GM18861 (cell line): ENCODE data around the gene TCEANC.
"Not testable (repeated sequence)": the region's sequence is repeated elsewhere in the genome, so short reads cannot be mapped to it uniquely, and the experiment has no call there.

ENCODE experiments used
- ATAC-seq: cut with Tn5 transposase; IDR thresholded peaks from one replicate; pipeline ENCODE4 v1.9.1; 2021; ENCODE audit not compliant: unreplicated experiment

TCEANC gene, protein sequence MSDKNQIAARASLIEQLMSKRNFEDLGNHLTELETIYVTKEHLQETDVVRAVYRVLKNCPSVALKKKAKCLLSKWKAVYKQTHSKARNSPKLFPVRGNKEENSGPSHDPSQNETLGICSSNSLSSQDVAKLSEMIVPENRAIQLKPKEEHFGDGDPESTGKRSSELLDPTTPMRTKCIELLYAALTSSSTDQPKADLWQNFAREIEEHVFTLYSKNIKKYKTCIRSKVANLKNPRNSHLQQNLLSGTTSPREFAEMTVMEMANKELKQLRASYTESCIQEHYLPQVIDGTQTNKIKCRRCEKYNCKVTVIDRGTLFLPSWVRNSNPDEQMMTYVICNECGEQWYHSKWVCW

DNA sequence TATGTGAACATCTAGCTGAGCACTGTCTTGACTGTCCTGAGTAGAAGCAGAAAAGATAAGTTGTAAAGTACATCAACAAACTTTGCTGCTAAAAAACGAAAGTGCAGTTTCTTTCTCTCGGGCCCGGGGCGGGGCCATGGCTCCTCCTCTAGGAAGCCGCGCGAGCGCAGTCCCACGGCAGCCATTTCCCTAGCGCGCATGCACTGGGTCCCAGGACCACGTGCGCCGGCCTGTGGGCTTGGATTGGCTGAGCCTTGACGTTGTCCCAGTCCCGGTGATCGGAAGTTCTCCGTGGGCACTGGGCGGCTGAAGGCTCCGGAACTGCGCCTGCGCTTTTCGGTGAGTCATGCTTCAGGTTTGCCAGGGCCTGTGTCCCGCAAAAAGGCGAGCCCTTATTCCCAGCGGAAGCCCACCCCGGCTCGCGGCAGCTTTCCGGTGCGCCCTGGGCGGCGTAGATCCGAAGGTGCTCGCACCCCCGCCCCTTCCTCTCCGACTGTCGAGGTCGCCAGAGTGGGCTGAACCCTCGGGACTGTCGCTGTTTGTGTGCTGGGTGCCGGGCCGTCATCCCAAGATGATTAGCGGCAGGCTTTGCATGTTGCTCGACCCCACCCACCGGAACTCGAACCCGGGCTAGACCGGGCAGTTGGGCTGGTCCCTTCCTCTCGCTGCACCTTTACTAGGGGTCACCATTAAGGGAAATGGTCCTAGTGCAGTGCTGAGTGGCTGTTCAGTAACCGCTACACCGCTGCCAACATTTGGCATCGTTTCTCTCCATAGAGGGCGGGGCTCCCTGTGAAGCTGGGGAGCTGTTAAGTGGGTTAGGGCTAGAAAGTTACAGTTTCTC is at the start of gene TCEANC:
TSS of gene TCEANC (plus strand) at position 292 of the 844 bp plus-strand sequence. CDS start 9,368 bp downstream, outside the sequence.
- peak; percentile 87 for ATAC-seq

DNA sequence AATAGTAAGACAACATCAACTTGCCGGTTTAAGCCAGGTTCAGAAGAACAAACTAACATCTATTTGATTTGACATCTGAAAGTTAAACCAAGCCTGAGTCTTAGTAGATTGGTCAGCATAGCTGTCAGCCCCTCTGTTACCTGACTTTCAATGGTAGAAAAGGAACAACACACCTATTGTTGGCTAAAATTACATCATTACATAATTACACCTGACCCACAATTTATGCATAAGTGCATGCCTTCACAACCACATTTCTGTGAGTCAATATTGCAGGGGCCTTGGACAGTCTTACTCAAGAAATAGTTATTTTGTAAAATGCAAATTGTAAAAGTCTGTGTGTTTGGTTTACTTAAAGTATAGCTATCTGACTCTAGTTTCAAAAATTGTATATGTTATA is 47.3 kb upstream of the TCEANC start:
- no peak for ATAC-seq

DNA sequence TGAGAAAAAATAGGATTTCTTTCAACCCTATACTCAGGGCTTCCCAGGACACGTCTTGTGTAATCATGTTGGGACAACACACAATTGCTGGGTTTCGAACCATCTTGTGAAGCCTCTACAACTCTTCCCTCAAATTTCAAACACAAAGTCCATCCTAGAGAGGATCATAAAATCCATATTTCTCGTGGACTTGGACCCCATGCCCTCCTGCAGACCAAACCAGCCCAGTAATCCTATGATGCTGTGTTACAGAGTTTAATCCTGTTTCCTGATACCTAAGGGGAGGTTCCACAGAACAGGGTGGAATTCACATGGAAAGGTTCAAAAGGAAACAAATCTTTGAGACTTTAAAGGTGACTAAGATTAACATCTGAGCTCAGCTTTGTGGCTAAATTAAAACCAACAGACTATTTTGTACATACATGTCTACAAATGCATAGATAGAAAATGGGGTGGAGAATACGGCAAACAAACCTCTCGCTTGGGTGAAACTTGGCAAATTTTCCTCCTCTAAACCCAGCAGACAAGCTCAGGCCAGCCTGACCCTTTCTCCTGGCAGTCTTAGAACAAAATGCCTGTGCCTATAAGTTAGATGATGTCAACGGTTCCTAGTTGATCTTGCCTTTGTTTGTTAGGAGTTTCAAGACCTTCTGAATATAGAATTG is 45.5 kb upstream of the TCEANC start:
- ATAC-seq, result no peak

DNA sequence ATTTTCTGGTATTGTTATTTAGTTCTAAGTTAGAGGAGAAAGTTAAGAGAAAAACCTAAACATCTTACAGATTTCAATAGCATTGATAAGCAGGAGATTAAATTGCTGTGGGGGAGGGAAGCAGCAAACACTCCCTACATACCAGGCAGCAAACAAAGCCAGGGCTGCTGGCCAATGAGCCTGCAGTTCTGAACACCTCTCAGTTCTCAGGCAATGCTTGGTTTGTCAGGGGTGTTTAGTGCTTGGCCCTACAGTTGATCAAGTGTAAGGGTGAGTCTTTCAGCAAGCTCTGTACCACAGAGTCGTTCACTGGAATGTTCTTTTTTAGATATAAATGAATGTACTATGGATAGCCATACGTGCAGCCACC is 45.0 kb upstream of the TCEANC start:
- ATAC-seq, result no peak

DNA sequence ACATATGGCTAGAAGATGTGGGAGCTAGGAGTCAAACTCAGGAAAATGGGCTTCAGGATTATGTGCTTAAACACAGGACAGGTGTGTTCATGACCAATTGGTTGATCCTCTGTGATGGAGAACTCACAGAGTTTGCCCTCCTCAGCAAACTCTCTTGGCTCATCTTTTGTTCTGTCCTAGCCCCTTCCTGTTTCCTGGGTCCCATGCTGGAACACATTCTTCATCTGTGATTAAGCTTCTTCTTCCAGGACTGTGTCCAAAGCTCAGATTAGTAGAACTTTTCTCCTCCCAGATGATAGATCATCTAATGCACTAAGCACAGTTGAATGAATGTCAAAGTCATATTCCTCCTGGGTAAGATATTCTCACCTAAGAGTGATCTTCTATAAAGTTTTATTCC is 38.8 kb upstream of the TCEANC start:
- no peak for ATAC-seq

DNA sequence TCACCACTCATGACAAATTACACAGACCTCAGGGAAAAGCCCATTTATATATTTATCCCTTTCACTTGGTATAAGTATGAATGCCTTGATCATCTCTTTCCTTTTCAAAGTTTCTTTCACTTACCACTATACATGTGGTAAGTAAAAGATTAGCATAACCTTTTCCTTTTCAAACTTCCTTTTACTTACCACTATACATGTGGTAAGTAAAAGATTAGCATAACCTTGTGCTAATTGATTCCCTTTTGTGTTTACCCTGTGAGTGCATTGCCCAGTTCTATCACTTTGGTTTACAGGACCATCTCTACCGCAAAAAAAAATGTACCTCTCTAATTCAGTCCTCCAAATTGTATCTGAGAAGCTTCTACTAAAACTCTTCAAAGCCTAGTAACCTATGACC is 32.7 kb upstream of the TCEANC start:
- ATAC-seq, result peak; percentile 80

DNA sequence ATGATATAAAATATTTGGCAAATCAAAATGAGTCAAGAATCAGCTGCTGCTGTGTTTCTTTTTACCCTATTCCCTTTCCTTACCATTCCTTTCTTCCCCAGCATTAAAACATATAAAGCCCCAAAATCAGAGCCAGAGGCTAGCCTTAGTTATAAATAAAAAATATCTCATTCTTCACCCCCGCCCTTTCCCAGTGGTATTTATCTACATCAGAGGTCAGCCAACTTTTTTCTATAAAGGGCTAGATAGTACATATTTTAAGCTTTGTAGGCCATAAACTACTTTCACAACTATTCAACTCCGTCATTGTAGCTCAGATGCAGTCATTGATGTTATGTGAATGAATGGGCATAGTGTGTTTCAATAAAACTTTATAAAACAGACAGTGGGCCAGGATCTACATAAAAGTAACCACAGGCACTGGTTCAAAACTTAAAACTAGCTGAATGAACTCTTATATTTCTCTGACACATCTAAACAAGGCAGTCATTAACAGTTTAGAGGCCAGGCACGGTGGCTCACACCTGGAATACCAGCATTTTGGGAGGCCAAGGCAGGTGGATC is 30.5 kb upstream of the TCEANC start:
- ATAC-seq, result no peak

DNA sequence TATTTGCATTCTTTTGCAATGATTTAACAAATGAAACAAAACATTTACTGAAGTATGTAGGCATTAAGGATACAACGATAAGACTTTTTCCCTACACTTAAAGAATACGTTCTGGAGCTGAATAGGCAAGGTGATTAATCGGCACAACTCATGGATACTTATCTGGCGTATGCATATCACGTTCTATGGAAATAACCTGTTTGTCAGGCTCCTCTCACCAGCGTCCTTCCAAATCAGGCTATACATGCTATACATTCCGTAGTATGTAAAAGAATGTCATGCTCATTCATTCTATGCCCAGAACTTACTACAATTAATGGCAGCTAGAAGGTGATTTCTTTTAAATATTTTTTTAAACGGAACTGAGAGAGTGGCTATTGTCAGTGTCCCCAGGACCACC is 25.6 kb upstream of the TCEANC start:
- ATAC-seq, result no peak

DNA sequence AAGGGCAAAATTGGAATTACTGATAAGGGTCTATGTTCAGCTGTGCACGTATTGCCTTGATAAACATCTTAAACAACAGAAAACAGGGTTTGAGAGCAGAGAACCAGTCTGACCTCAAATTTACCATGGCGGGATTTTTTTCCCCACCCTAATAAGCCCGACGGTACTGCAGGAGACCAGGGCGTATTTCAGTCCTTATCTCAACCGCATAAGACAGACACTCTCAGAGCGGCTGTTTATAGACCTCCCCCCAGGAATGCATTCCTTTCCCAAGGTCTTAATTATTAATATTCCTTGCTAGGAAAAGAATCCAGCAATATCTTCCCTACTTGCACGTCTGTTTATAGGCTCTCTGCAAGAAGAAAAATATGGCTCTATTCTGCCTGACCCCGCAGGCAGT is 15.7 kb upstream of the TCEANC start:
- not testable (repeated sequence) for ATAC-seq

DNA sequence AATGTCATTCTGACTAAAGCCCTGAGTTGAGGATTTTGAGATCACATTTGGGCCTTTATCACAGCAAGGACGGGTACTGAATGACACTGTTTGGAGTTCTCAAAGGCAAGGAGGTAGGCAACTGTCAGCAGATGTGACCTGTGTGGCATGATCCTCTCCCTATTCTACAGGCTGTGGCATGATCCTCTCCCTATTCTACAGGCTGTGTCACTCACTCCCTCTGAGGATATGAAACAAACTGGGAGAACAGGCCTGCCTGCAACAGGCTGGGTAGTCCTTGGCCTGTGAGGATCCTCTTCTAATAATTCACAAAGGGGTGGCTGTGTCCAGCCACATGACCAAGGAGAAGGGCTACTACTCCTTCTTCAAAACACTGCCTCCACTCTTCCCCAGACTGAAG is 14.9 kb upstream of the TCEANC start:
- ATAC-seq, result no peak

DNA sequence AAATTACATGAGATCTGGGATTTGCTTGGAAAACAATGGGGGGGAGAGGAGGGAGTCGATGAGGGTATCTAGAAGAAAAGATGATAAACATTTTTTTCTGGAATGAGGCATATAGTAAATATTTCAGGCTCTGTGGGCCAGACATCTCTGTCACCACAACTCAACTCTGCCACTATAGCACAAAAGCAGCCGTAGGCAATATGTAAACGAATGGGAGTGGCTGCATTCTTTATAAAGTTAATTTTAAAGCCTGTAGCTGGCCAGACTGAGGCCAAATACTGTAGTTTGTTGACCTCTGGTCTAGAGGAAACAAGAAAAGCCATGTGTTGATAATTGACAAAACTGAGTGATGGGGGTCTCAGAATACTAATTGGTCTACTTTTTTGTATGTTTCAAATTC is 14.1 kb upstream of the TCEANC start:
- no peak for ATAC-seq

DNA sequence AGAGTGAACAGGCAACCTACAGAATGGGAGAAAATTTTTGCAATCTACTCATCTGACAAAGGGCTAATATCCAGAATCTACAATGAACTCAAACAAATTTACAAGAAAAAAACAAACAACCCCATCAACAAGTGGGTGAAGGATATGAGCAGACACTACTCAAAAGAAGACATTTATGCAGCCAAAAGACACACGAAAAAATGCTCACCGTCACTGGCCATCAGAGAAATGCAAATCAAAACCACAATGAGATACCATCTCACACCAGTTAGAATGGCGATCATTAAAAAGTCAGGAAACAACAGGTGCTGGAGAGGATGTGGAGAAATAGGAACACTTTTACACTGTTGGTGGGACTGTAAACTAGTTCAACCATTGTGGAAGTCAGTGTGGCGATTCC is 11.3 kb upstream of the TCEANC start:
- ATAC-seq, result not testable (repeated sequence)

DNA sequence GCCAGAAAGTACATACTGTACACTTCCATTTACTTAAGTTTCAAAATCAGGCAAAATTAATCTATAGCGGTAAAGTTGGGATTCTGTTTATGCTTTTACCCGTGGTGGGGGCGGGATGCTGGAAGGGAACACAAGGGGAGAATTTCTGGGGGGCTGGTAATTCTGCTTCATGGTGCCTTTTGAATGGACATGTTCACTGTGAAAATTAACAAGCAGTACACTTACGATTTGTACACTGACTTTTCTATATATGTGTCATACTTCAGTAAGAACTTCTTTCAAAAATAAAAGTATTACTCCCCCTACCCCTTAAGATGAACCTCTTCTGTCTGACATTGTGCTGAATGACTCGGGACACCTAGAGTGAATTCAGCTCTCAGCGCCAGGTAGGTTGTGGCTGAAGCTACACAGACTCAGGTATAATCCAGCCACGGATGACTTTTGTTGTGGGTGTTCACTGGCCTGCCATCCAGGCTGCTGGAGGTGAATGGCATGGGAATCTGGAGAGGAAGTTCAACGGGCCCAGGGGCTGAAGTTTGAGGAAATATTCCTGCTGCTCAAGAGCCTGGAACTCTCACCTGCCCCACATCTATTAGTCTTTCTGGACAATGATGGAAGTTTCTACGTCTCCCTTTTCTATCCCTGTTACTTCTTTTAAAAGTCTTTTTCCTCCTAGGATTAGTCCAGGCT is 7.3 kb upstream of the TCEANC start:
- no peak for ATAC-seq

DNA sequence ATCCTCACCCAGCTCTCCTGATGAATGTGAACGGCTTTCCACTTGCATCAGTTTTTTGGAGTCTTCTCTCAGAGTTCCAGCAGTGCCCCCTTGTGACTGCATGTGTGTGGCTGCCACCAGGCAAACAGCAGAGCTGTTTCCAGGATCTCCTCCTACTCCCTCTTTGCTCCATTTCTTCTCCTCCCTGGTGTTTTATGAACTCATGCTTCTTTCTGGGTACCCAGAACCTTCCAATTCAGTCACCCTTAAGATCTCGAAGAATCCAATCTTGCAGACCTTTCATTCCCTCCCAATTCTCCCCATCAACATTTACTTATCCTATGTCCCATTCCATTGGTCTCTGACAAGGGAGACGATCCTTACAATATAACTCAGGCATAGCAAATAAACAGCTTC is 6.8 kb upstream of the TCEANC start:
- no peak for ATAC-seq

DNA sequence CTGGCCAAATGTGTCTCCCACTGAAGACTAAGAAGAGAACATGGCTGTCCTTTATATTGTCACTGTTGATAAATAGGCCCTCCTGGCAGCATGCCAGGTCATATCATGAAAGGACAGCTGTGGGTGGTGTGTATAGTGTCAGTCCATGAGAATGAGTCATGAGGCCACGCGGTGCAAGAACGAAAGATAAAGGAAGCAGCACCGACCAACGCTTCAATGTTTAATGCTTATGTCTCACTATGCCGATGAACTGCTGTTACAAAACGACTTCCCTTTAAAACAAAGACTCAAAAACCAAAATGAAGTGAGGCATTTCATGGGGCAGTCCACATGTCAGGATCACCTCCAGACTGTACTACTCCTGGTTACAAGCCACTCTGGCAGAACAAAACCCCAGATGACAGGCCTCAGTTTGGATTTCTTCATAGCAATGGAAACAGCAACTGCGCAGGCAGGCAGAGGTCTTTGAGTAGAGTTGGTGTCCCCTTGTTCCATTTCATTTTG is 5.2 kb upstream of the TCEANC start:
- ATAC-seq, result no peak

DNA sequence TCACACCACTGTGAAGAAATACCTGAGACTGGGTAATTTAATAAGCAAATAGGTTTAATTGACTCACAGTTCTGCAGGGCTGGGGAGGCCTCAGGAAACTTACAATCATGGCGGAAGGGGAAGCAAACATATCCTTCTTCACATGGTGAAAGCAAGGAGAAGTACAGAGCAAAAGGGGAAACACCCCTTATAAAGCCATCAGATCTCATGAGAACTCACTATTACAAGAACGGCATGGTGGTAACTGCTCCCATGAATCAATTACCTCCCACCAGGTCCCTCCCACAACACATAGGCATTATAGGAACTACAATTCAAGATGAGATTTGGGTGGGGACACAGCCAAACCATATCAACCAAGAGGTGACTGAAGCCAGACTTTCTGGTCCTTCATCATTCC is 4.6 kb upstream of the TCEANC start:
- ATAC-seq, result not testable (repeated sequence)

DNA sequence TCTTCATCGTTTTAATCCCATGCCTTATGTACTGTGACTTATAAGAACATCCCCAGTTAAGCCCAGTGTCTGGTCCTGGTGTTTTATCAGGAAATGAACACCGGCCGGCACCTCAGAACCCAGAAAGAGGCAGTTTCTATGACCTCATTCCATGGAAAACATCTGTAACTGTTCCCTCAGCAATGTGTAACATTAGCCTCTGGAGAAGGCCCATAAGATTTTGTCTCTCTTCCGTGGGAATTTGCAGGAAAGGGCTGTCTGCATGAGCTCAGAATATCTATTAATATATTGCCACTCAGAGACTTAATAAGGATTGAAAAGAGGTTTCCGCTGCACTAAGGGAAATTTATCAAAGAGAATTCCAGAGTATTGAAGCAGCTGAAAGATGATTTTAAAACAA is 3.1 kb upstream of the TCEANC start:
- no peak for ATAC-seq

DNA sequence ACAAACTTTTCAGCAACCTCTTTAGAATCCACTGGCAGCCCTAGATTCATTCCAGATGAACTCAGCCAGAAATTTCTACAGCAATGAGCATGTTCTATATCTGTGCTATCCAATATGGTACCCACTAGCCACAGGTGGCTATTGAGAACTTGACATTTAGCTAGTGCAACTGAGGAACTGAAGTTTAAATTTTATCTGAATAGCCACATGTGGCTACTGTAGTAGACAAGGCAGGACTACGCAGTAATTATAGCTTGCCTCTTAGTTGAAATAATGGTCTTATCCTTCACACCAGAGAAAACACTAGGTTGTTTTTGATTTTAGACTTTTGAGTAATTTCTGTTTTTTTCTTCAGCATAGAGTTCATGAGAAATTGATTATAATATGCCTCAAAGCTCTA is 2.6 kb upstream of the TCEANC start:
- ATAC-seq, result no peak

DNA sequence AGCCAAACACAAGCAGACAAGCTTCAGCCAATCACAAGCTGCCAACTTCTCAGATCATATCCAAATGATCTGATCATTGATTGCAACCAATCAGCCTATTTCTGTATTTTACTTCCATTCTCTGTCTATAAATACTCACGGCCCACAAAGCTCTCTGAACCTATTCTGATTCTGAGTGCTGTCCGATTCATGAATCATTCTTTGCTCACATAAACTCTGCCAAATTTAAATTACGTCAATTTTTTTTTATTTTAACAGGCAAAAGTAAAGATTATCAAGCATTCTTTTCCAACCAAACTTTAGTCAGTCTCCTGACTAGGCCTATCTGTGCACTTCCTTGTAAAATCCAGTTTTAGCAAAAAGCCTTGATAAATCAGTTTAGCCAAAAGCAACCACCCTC is 1.8 kb upstream of the TCEANC start:
- no peak for ATAC-seq

DNA sequence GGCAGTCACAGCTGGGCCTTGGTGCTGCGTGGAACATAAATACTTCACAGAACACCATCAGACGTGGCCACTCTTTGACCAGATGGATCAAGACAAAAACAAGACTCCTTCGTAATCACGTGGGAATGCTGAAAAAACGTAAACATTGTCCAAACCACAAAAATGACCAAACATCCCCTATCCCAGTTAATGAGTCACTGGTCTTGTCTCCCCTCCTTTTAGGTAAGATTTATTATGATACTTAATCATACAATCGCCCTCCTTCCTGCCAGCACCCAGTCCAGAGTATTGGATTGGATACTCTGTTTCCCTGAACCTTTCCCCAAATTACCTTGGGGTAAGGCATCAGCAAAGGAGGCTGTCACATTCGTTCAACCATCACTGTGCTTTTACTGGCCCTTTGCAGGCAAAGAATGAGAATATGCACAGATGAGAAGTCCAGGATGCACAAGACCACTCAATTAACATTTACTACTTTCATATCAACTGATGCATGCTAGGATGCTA is 601 bp upstream of the TCEANC start:
- ATAC-seq, result no peak

DNA sequence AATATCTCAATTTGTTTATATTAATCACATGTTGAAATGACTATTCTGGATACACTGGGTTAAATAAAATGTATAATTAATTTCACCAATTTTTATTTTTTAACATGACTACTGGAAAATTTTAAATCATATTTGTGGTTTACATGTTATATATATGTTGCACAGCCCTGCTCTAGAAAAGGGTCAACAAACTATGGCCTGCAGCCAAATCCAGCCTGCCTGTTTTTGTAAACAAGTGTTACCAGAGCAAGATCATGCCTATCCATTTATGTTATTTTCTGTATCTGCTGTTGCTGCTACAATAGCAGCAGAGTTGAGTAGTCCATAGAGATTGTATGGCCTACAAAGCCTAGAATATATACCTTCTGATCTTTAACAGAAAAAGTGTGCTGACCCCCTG is 1.2 kb downstream of the TCEANC start:
- no peak for ATAC-seq
